Iris pigment epithelial cell (primary cell): Measurements from ENCODE around the gene NXPH4.

Source experiments
- DNase-seq: peaks from one replicate; pipeline ENCODE4 v3.0.0-alpha.2; 2011; ENCODE audit warnings: low read depth

Gene NXPH4

DNA sequence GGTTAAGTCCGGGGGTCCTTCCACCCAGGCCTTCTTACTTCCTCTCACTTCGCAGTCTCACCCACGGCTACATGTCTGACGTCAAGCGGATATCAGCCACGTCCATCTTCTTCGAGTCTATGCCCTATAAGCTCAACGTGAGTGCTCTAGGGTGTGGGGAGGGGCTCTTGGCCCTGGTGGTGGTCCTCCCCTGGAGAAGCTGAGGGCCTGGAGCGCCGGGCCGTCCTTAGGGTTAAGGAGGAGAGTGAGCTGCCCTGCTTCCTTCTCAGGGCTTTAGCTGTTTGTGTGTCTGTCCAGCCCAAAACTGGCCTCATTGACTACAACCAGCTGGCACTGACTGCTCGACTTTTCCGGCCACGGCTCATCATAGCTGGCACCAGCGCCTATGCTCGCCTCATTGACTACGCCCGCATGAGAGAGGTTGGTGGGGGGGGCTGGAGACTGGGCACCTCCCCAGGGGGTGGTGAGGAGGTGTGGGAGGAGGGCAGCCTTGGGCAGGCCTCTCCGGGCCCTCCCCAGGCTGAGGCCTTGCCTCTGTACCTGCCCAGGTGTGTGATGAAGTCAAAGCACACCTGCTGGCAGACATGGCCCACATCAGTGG lies 15.7 kb downstream of the NXPH4 start:
- DNase-seq = no peak

DNA sequence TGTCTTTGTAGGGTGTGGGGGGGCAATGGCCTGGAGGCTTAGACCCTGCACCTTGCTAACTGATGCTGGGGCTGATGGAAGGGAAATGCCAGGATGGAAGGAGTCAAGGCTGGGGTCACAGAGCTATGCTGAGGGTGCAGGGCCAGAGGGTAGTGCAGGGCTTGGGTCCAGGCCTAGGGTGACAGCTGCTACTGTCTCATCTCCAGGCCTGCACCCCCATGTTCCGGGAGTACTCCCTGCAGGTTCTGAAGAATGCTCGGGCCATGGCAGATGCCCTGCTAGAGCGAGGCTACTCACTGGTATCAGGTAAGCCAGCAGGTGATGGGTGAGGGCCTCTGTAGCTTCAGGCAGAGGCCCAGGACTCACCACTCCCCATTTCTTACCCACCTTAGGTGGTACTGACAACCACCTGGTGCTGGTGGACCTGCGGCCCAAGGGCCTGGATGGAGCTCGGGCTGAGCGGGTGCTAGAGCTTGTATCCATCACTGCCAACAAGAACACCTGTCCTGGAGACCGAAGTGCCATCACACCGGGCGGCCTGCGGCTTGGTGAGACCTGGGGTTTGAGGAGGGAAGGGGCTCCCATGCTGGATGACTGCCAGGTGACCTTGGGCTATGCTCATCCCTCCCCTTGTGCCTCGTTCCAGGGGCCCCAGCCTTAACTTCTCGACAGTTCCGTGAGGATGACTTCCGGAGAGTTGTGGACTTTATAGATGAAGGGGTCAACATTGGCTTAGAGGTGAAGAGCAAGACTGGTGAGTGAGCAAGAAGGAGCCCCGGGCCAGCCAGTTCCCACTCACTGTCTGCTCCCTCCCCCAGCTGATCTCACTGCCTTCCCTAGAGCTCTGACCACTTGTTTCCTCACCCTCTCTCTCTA lies 17.0 kb downstream of the NXPH4 start:
- peak; percentile 87 for DNase-seq

DNA sequence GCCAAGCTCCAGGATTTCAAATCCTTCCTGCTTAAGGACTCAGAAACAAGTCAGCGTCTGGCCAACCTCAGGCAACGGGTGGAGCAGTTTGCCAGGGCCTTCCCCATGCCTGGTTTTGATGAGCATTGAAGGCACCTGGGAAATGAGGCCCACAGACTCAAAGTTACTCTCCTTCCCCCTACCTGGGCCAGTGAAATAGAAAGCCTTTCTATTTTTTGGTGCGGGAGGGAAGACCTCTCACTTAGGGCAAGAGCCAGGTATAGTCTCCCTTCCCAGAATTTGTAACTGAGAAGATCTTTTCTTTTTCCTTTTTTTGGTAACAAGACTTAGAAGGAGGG lies 17.6 kb downstream of the NXPH4 start:
- no peak for DNase-seq

DNA sequence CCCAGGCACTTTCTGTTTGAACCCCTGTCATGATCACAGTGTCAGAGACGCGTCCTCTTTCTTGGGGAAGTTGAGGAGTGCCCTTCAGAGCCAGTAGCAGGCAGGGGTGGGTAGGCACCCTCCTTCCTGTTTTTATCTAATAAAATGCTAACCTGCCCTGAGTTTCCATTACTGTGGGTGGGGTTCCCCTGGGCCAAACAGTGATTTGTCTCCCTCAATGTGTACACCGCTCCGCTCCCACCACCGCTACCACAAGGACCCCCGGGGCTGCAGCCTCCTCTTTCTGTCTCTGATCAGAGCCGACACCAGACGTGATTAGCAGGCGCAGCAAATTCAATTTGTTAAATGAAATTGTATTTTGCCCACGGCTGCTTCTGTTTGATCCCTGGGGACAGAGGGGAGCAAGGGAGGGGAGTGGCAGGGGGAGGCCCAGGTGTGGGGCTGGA lies 18.0 kb downstream of the NXPH4 start:
- no peak for DNase-seq

DNA sequence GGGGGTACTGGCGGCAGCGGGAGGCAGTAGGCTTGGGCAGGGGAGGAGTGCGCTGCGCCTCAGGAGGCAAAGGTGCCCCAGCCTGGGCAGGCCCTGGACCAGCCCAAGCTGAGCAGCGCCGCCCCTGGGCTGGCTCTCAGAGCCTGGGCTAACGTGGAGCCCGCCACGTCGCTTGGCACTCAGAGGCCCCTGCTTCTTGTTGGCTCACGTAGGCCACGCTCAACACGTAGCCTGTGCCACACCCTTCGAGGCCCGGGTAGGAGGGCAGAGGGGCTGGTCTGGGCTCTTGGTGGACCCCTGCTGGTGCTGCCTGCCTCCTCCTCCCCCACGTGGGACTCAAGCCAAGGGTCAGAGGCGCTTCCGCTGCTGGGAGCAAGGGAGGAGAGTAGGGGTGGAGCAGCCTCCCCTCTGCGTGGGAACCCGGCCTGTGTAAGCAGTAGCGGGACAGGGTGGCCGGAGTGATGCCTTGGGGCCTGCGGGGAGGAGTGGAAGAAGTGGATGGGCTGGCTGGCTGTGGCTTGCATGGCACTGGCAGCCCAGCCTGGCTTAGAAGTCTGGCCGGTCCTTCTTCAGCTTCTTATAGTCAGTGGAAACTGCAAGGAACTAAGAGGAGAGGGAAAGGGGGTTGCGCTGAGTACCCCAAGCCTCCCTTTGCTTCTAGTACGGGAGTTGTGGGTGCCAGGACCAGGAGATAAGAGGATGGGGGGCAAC lies 18.6 kb downstream of the NXPH4 start:
- DNase-seq = peak; percentile 34

DNA sequence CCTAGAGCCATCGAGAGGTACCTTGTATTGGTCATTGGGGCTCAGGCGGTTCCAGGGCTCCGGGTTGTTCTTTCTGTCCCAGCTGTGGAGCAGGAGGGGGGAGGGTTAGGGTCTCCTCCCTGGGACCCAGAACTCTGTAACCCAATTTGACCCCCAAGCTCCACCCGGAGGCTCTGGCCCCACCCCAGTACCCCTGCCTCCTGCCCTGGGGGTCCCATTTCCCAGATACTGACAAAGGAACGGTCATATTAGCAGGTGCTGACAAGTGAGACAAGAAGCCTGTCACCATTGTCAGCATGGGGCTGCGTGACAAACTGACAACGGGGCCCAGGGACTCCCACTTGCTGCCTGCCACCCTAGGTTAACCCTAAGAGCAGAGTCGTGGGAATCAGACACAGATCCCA lies 19.1 kb downstream of the NXPH4 start:
- no peak for DNase-seq

GRCh38 chr12:57236201-57236924 lies 19.8 kb downstream of the NXPH4 start:
- DNase-seq = no peak

GRCh38 chr12:57236925-57237595 lies 20.5 kb downstream of the NXPH4 start:
- no peak for DNase-seq

DNA sequence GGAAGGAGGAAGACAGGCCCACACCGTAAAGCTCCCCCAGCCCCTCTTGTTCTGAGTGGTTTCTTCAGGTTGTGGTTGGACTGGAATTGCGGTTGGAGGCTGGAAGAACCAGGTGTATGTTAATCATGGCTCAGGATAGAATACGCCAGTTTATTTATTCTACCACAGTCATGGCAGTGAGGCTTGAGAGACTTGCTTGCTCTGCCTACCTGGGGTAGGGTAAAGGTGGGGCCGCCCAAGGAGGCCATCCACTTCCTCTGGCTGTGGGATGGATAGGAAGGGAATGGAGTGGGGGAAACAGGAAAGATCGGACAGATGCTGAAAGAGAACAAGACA lies 21.0 kb downstream of the NXPH4 start:
- DNase-seq = no peak

GRCh38 chr12:57237932-57238853 lies 21.6 kb downstream of the NXPH4 start:
- DNase-seq = no peak

GRCh38 chr12:57238854-57239554 lies 22.4 kb downstream of the NXPH4 start:
- DNase-seq = peak; percentile 76

- DNase-seq = no peak
Measured at GRCh38 chr12:57239587-57240065, 23.0 kb downstream of the NXPH4 start.

GRCh38 chr12:57240066-57240921 lies 23.7 kb downstream of the NXPH4 start:
- DNase-seq = peak; percentile 41

DNA sequence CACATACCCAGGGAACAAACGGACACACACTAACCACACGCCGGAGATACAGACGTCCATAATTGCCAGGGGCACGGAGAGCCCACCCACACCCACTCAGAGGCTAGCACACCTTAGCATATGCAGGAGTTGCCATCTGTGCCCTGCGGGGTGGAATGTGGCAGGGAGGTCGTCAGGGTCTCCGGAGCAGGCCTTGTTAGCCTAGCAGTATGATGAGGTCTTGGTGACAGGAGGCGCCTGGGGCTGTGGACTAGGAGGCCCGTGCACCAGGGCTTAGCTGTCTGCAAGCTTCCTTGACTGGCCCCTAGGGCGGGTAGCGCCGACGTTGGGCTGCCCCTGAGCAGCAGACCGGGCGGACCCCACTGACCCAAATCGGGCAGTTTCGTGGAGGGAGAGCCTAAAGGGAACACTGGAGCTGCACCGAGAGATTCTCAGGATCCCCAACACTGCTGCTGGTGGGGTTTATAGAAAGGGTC lies 24.4 kb downstream of the NXPH4 start:
- DNase-seq = peak; percentile 18

GRCh38 chr12:57241402-57242310 lies 25.1 kb downstream of the NXPH4 start:
- no peak for DNase-seq

GRCh38 chr12:57242329-57242690 lies 25.7 kb downstream of the NXPH4 start:
- no peak for DNase-seq

DNA sequence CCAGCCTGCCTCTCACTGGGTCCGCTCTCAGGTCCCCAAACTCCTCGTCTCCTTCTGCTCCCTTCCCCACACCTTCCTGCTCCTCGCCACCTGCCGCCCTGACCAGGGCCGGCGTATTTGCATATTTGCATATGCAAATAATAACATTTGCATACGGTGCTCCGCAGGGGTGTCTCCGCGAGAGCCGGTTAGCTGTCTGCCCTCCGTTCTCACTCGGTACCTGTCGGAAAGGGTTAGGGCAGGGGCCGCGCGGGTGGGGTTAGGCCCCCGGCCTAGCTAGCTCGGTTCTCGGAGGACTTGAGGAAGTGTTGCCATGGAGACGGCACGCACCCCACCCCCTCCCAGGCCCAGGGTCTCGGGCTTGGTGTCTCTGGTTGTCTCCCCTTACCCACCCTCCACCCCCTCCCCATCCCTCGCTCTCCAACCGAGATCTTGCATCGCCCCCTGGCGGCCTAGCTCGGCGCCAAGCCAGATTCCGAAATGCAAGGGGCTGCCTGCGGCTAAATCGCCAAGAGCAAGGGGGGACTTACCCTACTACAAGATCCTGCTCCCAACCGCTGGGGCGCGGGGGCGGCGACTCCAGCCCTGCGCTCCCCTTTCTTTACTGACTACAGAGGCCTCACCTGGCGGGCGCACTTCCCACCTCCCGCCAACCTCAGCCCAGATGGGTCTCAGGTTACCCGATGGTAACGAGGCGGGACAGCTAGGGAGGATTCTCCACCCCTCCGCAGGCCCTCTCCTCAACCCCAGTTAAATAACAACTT lies 26.3 kb downstream of the NXPH4 start:
- peak; percentile 21 for DNase-seq
